ENCODE measurements around the gene EML1. TPM values are rescaled to one million over a fixed set of nuclear protein-coding genes. Genes with fewer than 3 reads are reported as not detected.

EML1 gene
- total RNA-seq, 2 experiments from 2014 or later = not detected

DNA sequence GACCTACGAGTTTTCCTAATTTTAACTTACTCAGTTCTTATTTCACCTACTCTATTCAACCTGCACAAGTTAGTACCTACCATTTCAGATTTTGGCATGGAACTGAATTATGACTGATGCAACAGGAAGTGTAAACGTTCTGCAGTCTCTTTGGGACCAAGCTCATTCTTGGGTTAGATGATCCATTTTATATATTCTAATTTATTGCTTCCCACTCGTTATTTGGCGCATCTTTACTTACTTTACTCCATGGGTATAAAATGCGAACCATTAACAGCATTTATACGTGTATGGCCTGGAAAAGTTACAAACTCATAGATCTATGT lies 1.0 kb upstream of the EML1 start:
- ChIA-PET CTCF (interaction anchor here (0.7 to 1.6 kb wide), 2 partner anchors 63 to 108 kb away, joined by 3 read pairs; partner anchors contain the start of gene CYP46A1), POLR2A (no interaction called here)
- no peaks in the 10 kb centered on the region for H3K36me3 Mint-ChIP-seq (ENCODE audit: low read depth)
- H3K4me1 Mint-ChIP-seq = peaks cover 15% of the 10 kb centered on the region
- H3K27ac Mint-ChIP-seq = no peak overlapping the region
- DNase-seq = no peak
- H3K9me3 Mint-ChIP-seq = no peaks in the 10 kb centered on the region
- peak overlapping the region; percentile 50 for H3K4me3 Mint-ChIP-seq
- peaks cover 49% of the 10 kb centered on the region for H3K27me3 Mint-ChIP-seq

DNA sequence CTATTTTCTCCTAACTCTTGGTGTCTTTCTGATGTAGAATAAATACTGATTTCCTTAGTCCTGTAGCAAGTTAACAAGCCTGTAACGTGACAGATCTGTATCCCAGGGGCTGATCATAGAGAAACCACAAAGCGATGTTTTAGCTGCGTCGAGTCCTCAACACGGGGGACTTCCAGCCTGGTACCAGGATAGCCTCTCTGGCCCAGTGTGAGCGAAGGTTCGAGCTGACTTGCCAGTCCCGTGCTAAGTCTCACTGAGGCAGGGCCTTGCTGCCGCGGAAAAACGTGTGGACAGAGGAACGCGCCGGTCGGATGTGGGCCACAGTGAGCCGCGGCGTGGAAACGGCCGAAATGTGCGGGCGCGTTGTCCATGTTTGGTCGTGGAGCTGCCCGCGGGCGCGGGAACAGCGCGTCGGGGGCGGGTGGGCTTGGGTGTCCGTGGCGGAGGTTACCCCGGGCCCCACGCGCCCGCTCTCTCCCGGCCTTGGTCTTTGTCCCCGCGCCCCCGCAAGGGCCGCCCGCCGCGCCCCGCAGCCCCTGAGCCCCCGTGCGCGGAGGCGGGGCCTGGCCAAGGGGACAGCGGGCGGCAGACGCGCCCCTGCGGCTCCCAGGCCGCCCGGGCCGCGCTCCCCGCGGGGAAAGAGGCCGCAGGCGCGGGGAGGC lies 531 bp upstream of the EML1 start:
- CTCF ChIA-PET = interaction anchor here (1.6 kb wide), 1 partner anchor 109 kb away, joined by 3 read pairs; the partner anchor contains the start of gene CYP46A1
- H3K27ac Mint-ChIP-seq = no peak overlapping the region

GRCh38 chr14:99794151-99794780 lies 1.1 kb downstream of the EML1 start:
- ChIA-PET POLR2A (no interaction called here), CTCF (no interaction called here)
- Mint-ChIP-seq H3K36me3 (ENCODE audit: low read depth) (no peaks in the 10 kb centered on the region), H3K4me3 (peak overlapping the region; percentile 28), H3K27me3 (peaks cover 58% of the 10 kb centered on the region), H3K9me3 (no peaks in the 10 kb centered on the region), H3K4me1 (peaks cover 15% of the 10 kb centered on the region), H3K27ac (no peak overlapping the region)
- DNase-seq = no peak

More for the DNA sequence above, 531 bp upstream of the EML1 start:
- no peaks in the 10 kb centered on the region for H3K9me3 Mint-ChIP-seq
- H3K36me3 Mint-ChIP-seq (ENCODE audit: low read depth) = no peaks in the 10 kb centered on the region
- POLR2A ChIA-PET = no interaction called here
- H3K4me3 Mint-ChIP-seq = peak overlapping the region; percentile 50
- H3K27me3 Mint-ChIP-seq = peaks cover 53% of the 10 kb centered on the region
- peaks cover 15% of the 10 kb centered on the region for H3K4me1 Mint-ChIP-seq
- no peak for DNase-seq

DNA sequence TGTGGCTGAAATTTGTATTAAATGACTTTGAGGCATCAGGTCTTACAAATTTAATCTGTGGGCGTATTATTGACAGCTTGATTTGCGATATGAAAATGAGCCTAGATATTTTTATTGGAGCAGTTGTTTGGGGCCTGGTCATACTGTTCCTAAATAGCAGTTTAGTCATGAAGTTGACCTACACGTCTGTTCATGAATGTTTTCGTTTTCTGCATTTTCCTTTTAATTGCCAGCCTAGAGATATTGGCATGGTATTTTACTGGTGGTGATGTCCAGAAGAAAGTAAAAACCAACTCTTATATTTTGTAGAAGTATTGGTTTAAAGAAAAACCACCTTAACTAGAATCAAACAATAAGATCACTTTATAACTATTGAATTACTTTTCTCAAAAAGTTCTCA lies 1.8 kb downstream of the EML1 start:
- H3K36me3 Mint-ChIP-seq (ENCODE audit: low read depth) = no peaks in the 10 kb centered on the region
- DNase-seq = no peak
- H3K27ac Mint-ChIP-seq = no peak overlapping the region
- no peak overlapping the region for H3K4me3 Mint-ChIP-seq
- H3K4me1 Mint-ChIP-seq = peaks cover 10% of the 10 kb centered on the region
- CTCF ChIA-PET = no interaction called here
- POLR2A ChIA-PET = no interaction called here
- H3K27me3 Mint-ChIP-seq = peaks cover 58% of the 10 kb centered on the region
- no peaks in the 10 kb centered on the region for H3K9me3 Mint-ChIP-seq

DNA sequence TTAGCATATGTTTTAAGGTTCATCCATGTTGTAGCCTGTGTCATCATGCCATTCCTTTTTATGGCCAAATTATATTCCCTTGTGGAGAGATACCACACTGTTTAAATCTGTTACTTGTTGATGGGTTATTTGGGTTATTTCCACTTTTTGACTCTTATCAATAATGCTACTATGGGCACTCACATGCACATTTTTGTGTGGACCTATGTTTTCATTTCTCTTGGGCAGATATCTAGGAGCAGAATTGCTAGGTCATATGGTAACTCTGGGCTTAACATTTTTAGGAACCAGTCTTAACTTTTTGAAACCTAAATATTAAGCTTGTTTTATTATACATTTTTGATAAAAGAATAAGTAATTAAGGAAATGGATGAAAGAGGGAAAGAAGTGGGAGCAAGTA lies 4.0 kb downstream of the EML1 start:
- ChIA-PET CTCF (interaction anchor here (0.5 kb wide), 1 partner anchor 28 kb away, joined by 5 read pairs; no protein-coding TSS in a partner anchor), POLR2A (no interaction called here)
- no peak overlapping the region for H3K4me3 Mint-ChIP-seq
- H3K9me3 Mint-ChIP-seq = no peaks in the 10 kb centered on the region
- peaks cover 53% of the 10 kb centered on the region for H3K27me3 Mint-ChIP-seq
- no peak for DNase-seq
- peaks cover 6% of the 10 kb centered on the region for H3K4me1 Mint-ChIP-seq
- no peaks in the 10 kb centered on the region for H3K36me3 Mint-ChIP-seq (ENCODE audit: low read depth)
- no peak overlapping the region for H3K27ac Mint-ChIP-seq

- no peak for DNase-seq
- no peak overlapping the region for H3K4me3 Mint-ChIP-seq
- no peaks in the 10 kb centered on the region for H3K36me3 Mint-ChIP-seq (ENCODE audit: low read depth)
- H3K9me3 Mint-ChIP-seq = no peaks in the 10 kb centered on the region
- no peaks in the 10 kb centered on the region for H3K4me1 Mint-ChIP-seq
- ChIA-PET CTCF (no interaction called here), POLR2A (no interaction called here)
- H3K27me3 Mint-ChIP-seq = peaks cover 34% of the 10 kb centered on the region
- no peak overlapping the region for H3K27ac Mint-ChIP-seq
These were observed 7.6 kb downstream of the EML1 start for GRCh38 chr14:99800781-99801180.

DNA sequence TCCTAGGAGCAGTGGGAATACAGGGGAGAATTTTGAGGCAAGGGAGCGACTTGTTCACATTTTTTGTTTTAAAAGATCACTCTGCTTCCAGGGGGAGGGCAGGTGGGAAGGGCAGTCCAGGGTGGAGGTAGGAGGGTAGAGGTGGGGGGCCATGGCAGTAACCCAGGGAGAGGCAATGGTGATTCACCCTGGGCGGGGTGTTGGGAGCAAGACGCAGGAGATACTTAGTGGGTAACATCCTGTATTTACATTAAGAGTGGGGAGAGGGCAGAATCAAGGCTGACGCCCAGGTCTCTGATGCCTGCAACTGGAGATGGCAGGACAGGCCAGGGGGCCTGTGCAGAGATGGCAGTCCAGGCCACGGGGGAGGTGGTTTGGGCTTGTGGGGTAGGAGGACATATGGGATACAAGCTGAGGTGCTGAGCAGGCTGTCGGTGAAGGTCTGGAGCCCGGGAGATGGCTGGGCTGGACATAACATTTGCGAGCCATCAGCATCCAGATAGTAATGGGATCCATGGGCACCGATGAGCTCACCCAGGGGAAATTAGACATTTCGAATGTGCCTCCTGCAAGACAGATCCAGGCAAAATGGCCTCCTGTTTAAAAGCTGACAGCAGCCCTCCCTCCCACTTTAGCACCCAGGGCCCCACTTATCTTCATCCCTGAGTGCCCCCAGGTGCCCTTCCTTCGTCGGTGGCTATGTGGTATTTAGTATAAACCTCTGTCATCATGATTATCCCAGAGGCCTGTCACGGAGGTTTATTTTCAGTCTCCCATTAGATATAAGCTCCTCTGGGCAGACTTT lies 9.3 kb downstream of the EML1 start:
- H3K36me3 Mint-ChIP-seq (ENCODE audit: low read depth) = no peaks in the 10 kb centered on the region

DNA sequence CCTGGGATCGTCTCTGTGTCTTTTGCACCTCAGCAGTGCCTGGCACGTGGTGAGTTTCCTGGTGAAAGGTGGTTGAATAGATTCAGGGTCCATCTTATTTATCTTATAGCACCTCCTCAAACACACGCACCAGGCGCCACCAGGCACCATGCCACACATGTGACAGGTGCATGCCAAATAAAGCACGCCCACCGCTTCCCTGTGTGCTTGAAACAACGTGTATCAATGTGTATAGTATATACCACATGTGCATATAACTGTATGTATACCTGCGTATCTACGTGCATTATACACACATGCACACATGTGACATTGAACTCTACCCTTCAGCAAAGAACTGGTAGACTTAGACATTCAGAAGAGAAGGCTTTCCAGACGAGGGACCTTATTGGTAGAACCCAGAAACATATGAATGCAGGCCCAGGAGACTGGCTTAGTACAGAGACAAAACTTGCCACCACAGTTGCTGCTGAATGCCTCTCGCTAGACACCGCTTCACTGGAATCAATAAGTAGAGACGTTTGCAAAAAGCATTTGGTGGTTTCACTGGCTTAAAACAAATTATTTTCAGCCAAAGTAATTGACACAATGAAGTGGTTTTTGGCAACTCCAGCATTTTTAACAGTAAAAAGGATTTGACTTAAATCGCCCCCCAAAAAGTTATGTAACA lies 10.0 kb downstream of the EML1 start:
- no peak for DNase-seq
- Mint-ChIP-seq H3K27me3 (peaks cover 19% of the 10 kb centered on the region), H3K4me3 (no peak overlapping the region), H3K36me3 (ENCODE audit: low read depth) (no peaks in the 10 kb centered on the region), H3K4me1 (no peaks in the 10 kb centered on the region), H3K9me3 (no peaks in the 10 kb centered on the region), H3K27ac (no peak overlapping the region)
- ChIA-PET POLR2A (no interaction called here), CTCF (interaction anchor here (0.7 kb wide), 1 partner anchor 79 kb away, joined by 3 read pairs; no protein-coding TSS in a partner anchor)

More for the DNA sequence above, 9.3 kb downstream of the EML1 start:
- Mint-ChIP-seq H3K4me1 (no peaks in the 10 kb centered on the region), H3K9me3 (no peaks in the 10 kb centered on the region), H3K27me3 (peaks cover 25% of the 10 kb centered on the region), H3K4me3 (no peak overlapping the region), H3K27ac (no peak overlapping the region)
- ChIA-PET CTCF (no interaction called here), POLR2A (no interaction called here)
- DNase-seq = no peak

DNA sequence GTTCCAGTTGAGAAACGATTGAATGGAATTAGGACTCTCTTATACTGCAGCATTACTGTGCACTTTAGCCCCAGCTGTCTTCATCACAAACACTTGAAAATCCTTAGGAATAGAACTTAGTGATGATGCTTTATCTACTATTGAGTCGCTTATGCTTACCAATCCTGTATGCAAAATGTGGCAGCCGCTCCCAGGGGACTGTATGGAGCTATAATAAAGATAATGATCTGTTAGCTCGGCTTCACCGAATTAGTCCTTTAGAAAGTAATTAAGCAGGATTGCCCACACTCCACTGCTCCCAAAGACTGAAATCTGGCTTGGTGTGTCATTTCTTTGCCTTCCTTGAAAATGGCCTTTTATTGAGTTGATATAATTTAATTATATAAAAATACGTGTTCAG lies 10.6 kb downstream of the EML1 start:
- Mint-ChIP-seq H3K27me3 (peaks cover 19% of the 10 kb centered on the region), H3K27ac (no peak overlapping the region), H3K4me3 (no peak overlapping the region), H3K36me3 (ENCODE audit: low read depth) (no peaks in the 10 kb centered on the region), H3K9me3 (no peaks in the 10 kb centered on the region), H3K4me1 (no peaks in the 10 kb centered on the region)
- POLR2A ChIA-PET = no interaction called here
- DNase-seq = no peak
- CTCF ChIA-PET = interaction anchor here (0.7 kb wide), 1 partner anchor 78 kb away, joined by 3 read pairs; no protein-coding TSS in a partner anchor

GRCh38 chr14:99805757-99806439 lies 12.7 kb downstream of the EML1 start:
- DNase-seq = no peak
- H3K36me3 Mint-ChIP-seq (ENCODE audit: low read depth) = no peaks in the 10 kb centered on the region
- no peak overlapping the region for H3K4me3 Mint-ChIP-seq
- CTCF ChIA-PET = no interaction called here
- H3K27me3 Mint-ChIP-seq = peaks cover 19% of the 10 kb centered on the region
- POLR2A ChIA-PET = no interaction called here
- H3K9me3 Mint-ChIP-seq = no peaks in the 10 kb centered on the region
- H3K4me1 Mint-ChIP-seq = no peaks in the 10 kb centered on the region
- H3K27ac Mint-ChIP-seq = no peak overlapping the region

- H3K36me3 Mint-ChIP-seq (ENCODE audit: low read depth) = no peaks in the 10 kb centered on the region
- no peaks in the 10 kb centered on the region for H3K9me3 Mint-ChIP-seq
- H3K27ac Mint-ChIP-seq = no peak overlapping the region
- H3K27me3 Mint-ChIP-seq = peaks cover 17% of the 10 kb centered on the region
- no peak overlapping the region for H3K4me3 Mint-ChIP-seq
- DNase-seq = no peak
- H3K4me1 Mint-ChIP-seq = no peaks in the 10 kb centered on the region
- ChIA-PET CTCF (no interaction called here), POLR2A (no interaction called here)
These were observed 13.6 kb downstream of the EML1 start for GRCh38 chr14:99806836-99807235.

GRCh38 chr14:99807413-99808153 lies 14.4 kb downstream of the EML1 start:
- POLR2A ChIA-PET = no interaction called here
- CTCF ChIA-PET = no interaction called here
- no peaks in the 10 kb centered on the region for H3K36me3 Mint-ChIP-seq (ENCODE audit: low read depth)
- no peaks in the 10 kb centered on the region for H3K4me1 Mint-ChIP-seq
- H3K9me3 Mint-ChIP-seq = no peaks in the 10 kb centered on the region
- DNase-seq = no peak
- no peak overlapping the region for H3K4me3 Mint-ChIP-seq
- H3K27ac Mint-ChIP-seq = no peak overlapping the region
- peaks cover 15% of the 10 kb centered on the region for H3K27me3 Mint-ChIP-seq

All from activated CD4-positive, alpha-beta memory T cell treated with anti-CD3 and anti-CD28 coated beads, Interleukin-2, amount 10 ng/mL, durations not matched to agents 7 days and 5 days (primary cell).